B cell (primary cell): ENCODE data around the gene BARHL1. TPM values are rescaled to one million over a fixed set of nuclear protein-coding genes. Genes with fewer than 3 reads are reported as not detected.

Experiments
- ATAC-seq: fragments of 200-7000 bp; cut with Tn5 transposase; one replicate; pipeline ENCODE4 v1.10.0; 2021; ENCODE audit warnings: low read depth, mild to moderate bottlenecking, moderate number of reproducible peaks, moderate library complexity
- CTCF ChIA-PET: fragments of 350-600 bp; sonication (Branson Sonifier 250); formaldehyde crosslinking; loops from one replicate; lab custom pipeline; 2021; ENCODE audit warnings: antibody characterized with exemption, inconsistent platforms; lab: Charles Lee
- POLR2A ChIA-PET: fragments of 350-600 bp; sonication (Branson Sonifier 250); formaldehyde crosslinking; loops from one replicate; lab custom pipeline; 2021; ENCODE audit warnings: antibody characterized with exemption; lab: Charles Lee
- DNase-seq: peaks from one replicate; pipeline ENCODE4 v3.0.0; 2013
- H2AFZ ChIP-seq: 2 replicates; pipeline ENCODE4 v1.6.1; 2012; ENCODE audit warnings: mild to moderate bottlenecking, low read depth, low read length; ENCODE audit not compliant: insufficient read depth, poor library complexity, severe bottlenecking
- H3K27ac ChIP-seq, 2 donors: 1 replicate in 1 of 2; 2 replicates in 1 of 2; pipeline ENCODE4 v1.5.1; 2012 to 2013; ENCODE audit warnings: low read length in 2 of 2, mild to moderate bottlenecking in 2 of 2, moderate library complexity in 1 of 2
- H3K27me3 ChIP-seq, 4 experiments: fragments of 200-600 bp in 1 of 4; sonication (generic) in 1 of 4; replicated peaks in 1 of 4; 1 replicate in 2 of 4; 2 replicates in 2 of 4; pipeline versions ENCODE4 v1.6.1 to v1.7.0; 2013 to 2016; ENCODE audit warnings: low read length in 3 of 4, mild to moderate bottlenecking in 2 of 4, mixed read lengths in 1 of 4, moderate library complexity in 1 of 4; ENCODE audit not compliant: insufficient read depth in 4 of 4, control insufficient read depth in 3 of 4; ENCODE audit errors: control extremely low read depth in 1 of 4
- H3K36me3 ChIP-seq, 2 experiments: replicated peaks in 1 of 2; 1 replicate in 1 of 2; 2 replicates in 1 of 2; pipeline versions ENCODE4 v1.6.1 to v1.7.1; 2013; ENCODE audit warnings: low read length in 1 of 2; ENCODE audit not compliant: insufficient read depth in 2 of 2, control insufficient read depth in 1 of 2; ENCODE audit errors: control extremely low read depth in 1 of 2, extremely low read depth in 1 of 2
- H3K4me1 ChIP-seq, 2 donors: fragments of 200-600 bp in 1 of 2; sonication (generic) in 1 of 2; 1 replicate in 1 of 2; 2 replicates in 1 of 2; pipeline versions ENCODE4 v1.5.1 to v1.6.1; 2013 to 2017; ENCODE audit warnings: low read length in 2 of 2; ENCODE audit not compliant: control insufficient read depth in 2 of 2, insufficient read depth in 2 of 2
- H3K4me2 ChIP-seq: replicated peaks from 2 replicates; pipeline ENCODE3; 2012; ENCODE audit warnings: mild to moderate bottlenecking, low read depth, low read length; ENCODE audit not compliant: poor library complexity, severe bottlenecking
- H3K4me3 ChIP-seq, 5 experiments: fragments of 200-600 bp in 1 of 5; sonication (generic) in 1 of 5; 1 replicate in 3 of 5; 2 replicates in 2 of 5; pipeline versions ENCODE4 v1.5.1 to v1.7.0; 2011 to 2016; ENCODE audit warnings: low read length in 4 of 5, mild to moderate bottlenecking in 4 of 5, low read depth in 2 of 5, control low read depth in 1 of 5, moderate library complexity in 1 of 5; ENCODE audit not compliant: insufficient read depth in 1 of 5; ENCODE audit errors: control extremely low read depth in 1 of 5, extremely low read depth in 1 of 5
- H3K79me2 ChIP-seq: fragments of 200-600 bp; sonication (generic); one replicate; pipeline ENCODE4 v1.6.0; 2016; ENCODE audit warnings: low read length; ENCODE audit not compliant: control insufficient read depth, insufficient read depth
- H3K9ac ChIP-seq: fragments of 200-600 bp; sonication (generic); 2 replicates; pipeline ENCODE4 v1.6.1; 2017; ENCODE audit warnings: mild to moderate bottlenecking, low read length, moderate library complexity
- H3K9me3 ChIP-seq, 3 donors: one replicate each; pipeline versions ENCODE4 v1.6.1 to v1.7.1; 2013; ENCODE audit warnings: low read length in 2 of 3; ENCODE audit not compliant: control insufficient read depth in 2 of 3, insufficient read depth in 1 of 3; ENCODE audit errors: control extremely low read depth in 1 of 3
- H4K20me1 ChIP-seq: 2 replicates; pipeline ENCODE4 v1.6.0; 2012; ENCODE audit warnings: mild to moderate bottlenecking, low read length; ENCODE audit not compliant: insufficient read depth, control insufficient read depth, poor library complexity, severe bottlenecking
- H3K27ac Mint-ChIP-seq: one replicate; pipeline ENCODE4 v1.8.0; 2021; ENCODE audit warnings: mixed read lengths
- H3K27me3 Mint-ChIP-seq: one replicate; pipeline ENCODE4 v1.8.0; 2021; ENCODE audit warnings: mixed read lengths
- H3K4me1 Mint-ChIP-seq: one replicate; pipeline ENCODE4 v1.8.0; 2021; ENCODE audit warnings: mixed read lengths
- H3K4me3 Mint-ChIP-seq: one replicate; pipeline ENCODE4 v1.8.0; 2021; ENCODE audit warnings: mixed read lengths
- H3K9me3 Mint-ChIP-seq: one replicate; pipeline ENCODE4 v1.8.0; 2022; ENCODE audit warnings: mixed read lengths; ENCODE audit not compliant: insufficient read depth
- CTCF ChIP-seq: fragments of 200-600 bp; IDR thresholded peaks from one replicate; pipeline ENCODE4 v1.8.0; 2022; ENCODE audit warnings: antibody characterized with exemption, mild to moderate bottlenecking
- EZH2 ChIP-seq: IDR thresholded peaks from 2 replicates; pipeline ENCODE4 v1.6.1; 2012; ENCODE audit warnings: borderline replicate concordance, low read depth, mild to moderate bottlenecking, moderate library complexity, low read length; ENCODE audit not compliant: insufficient read depth, poor library complexity, severe bottlenecking
- WGBS: methylation state at CpG from one replicate; pipeline ENCODE4 v1.1.5; 2013; ENCODE audit warnings: missing lambda C conversion rate; ENCODE audit not compliant: insufficient coverage; 5-methylcytosine and 5-hydroxymethylcytosine counted together
- intact Hi-C: fragments of 100-400 bp; cut with micrococcal nuclease; formaldehyde crosslinking; loops from one replicate; pipeline ENCODE4 v1.10.0; 2022
- polyA plus RNA-seq: library from polyadenylated mRNA; depleted of rRNA; stranded (reverse); fragments of >200 nt; gene quantifications from 2 replicates; pipeline ENCODE4 v1.2.3, GENCODE V29; 2012
- total RNA-seq, 2 donors: library from RNA; stranded (reverse); fragments of 120-200 nt in 1 of 2; gene quantifications; 1 replicate in 1 of 2; 2 replicates in 1 of 2; pipeline versions ENCODE4 v1.2.3 to v1.2.4, GENCODE V29; 2013 to 2022

The BARHL1 gene
- total and polyA plus RNA-seq, 2 donors (not counting 1 experiment from before 2014, with no cell fraction given) = not detected

DNA sequence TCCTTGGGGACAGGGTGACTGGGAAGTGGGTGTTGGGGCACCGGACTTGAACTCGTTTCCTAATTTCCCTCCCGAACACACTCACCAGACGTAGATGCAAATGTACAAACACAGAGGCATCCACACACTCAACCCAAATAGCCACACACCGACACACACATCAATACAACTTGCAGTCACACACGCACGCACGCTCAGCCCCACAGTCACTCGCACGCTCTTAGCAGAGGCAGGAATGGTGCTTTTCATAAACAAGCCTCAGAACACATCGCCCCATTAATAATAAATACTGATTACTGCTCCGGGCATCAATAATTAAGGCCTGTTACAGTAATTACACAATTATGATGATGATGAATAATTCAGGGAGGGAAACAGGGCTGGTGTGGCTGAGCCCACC, 5.7 kb downstream of the BARHL1 start:
- no peaks in the 10 kb centered on the region for H3K9me3 Mint-ChIP-seq
- ATAC-seq (no peak), DNase-seq (peak; percentile 23)
- WGBS = 20% methylated on average over 6 of the region's 12 CpGs
- Histone ChIP-seq H3K4me1 (peaks cover 27 to 40% of the 10 kb centered on the region in 2 donors), H2AFZ (no peak overlapping the region), H3K79me2 (no peaks in the 10 kb centered on the region), H3K4me3 (no peak overlapping the region), H3K36me3 (no peaks in the 10 kb centered on the region), H3K4me2 (no peak overlapping the region), H3K9ac (no peak overlapping the region), H4K20me1 (peaks cover 8% of the 10 kb centered on the region), H3K27ac (no peak overlapping the region), H3K9me3 (peaks cover 0 to 49% (median 0%) of the 10 kb centered on the region in 3 donors), H3K27me3 (peaks cover 2 to 89% (median 63%) of the 10 kb centered on the region in 4 experiments)
- peaks cover 23% of the 10 kb centered on the region for H3K4me1 Mint-ChIP-seq
- no peak overlapping the region for H3K4me3 Mint-ChIP-seq
- CTCF ChIA-PET = no interaction called here
- TF ChIP-seq CTCF = no peak
- no peak for TF ChIP-seq EZH2
- POLR2A ChIA-PET = no interaction called here
- no peak overlapping the region for H3K27ac Mint-ChIP-seq
- peaks cover 53% of the 10 kb centered on the region for H3K27me3 Mint-ChIP-seq
- intact Hi-C loops = no loop called here

GRCh38 chr9:132588501-132589147, 6.2 kb downstream of the BARHL1 start:
- no peak for ATAC-seq
- no peaks in the 10 kb centered on the region for H3K79me2 ChIP-seq
- no peak overlapping the region for H2AFZ ChIP-seq
- no peak overlapping the region for H3K27ac ChIP-seq
- peak; percentile 31 for DNase-seq
- Mint-ChIP-seq H3K9me3 (no peaks in the 10 kb centered on the region), H3K27me3 (peaks cover 53% of the 10 kb centered on the region), H3K4me1 (peaks cover 23% of the 10 kb centered on the region), H3K4me3 (no peak overlapping the region), H3K27ac (no peak overlapping the region)
- H3K4me2 ChIP-seq = no peak overlapping the region
- H3K4me1 ChIP-seq = peaks cover 27 to 35% of the 10 kb centered on the region in 2 donors
- peaks cover 0 to 45% (median 0%) of the 10 kb centered on the region in 3 donors for H3K9me3 ChIP-seq
- peaks cover 8% of the 10 kb centered on the region for H4K20me1 ChIP-seq
- peaks cover 0 to 84% (median 58%) of the 10 kb centered on the region in 4 experiments for H3K27me3 ChIP-seq
- no peaks in the 10 kb centered on the region for H3K36me3 ChIP-seq
- ChIA-PET POLR2A (no interaction called here), CTCF (no interaction called here)
- TF ChIP-seq EZH2 (no peak), CTCF (no peak)
- WGBS = 16% methylated on average over 25 of the region's 28 CpGs
- no peak overlapping the region for H3K9ac ChIP-seq
- intact Hi-C loops = no loop called here
- no peak overlapping the region for H3K4me3 ChIP-seq
